ENCODE results near the gene TBC1D2B.
"Not testable (repeated sequence)": the region's sequence is repeated elsewhere in the genome, so short reads cannot be mapped to it uniquely, and the experiment has no call there.

The TBC1D2B gene

DNA sequence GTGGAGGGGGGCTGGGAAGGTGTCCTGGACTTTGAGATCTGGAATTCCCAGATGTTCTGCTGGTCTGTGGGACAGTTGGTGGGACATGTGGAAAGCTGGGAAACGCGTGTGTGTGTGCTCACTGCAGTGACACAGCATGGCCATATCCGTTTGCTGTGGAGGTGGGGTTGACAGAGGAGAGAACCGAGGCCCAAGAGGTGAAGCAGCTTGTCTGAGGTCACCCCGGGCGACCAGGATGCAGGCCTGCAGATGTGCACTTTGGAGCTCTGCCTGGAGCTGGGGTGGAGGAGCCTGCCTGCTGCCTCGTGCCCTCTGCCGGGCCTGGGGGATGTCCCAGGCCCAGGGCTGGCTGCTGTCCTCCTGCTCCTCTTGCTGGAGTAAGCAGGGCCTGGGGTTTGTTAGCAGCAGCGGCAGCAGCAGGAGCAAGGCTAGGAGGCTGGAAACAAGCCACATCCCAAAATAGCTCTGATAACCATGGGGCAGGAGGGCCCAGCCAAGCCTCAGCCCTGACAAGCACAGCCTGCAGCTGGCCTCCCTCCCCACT, 85.8 kb downstream of the TBC1D2B start:
- ATAC-seq; H3K4me3 Mint-ChIP-seq; H3K9me3 Mint-ChIP-seq; DNase-seq (ENCODE audit: low spot score in 2 of 2): not testable (repeated sequence)
- peaks cover 27% of the 10 kb centered on the region for H3K36me3 Mint-ChIP-seq
- peaks cover 29% of the 10 kb centered on the region for H3K4me1 Mint-ChIP-seq
- peak overlapping the region; percentile 82 for H3K27ac Mint-ChIP-seq

DNA sequence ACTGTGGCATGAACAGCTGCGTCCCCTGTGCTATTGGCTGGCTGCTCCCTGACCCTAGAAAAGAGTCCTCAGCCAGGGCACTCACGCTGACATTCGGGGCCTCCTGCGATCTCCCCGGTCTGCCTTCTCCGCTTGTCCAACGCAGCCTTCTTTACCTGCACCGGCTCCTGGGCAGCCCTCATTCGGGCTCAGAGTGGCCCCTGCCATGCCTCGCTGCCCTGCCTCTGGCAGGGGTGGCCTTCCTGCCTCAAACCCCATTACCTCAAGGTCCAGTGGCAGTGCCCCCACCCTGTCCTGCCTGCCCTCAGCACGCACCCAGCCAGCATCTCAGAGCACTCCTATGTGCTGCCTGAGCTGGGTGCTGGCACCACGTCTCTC, 86.5 kb downstream of the TBC1D2B start:
- H3K4me1 Mint-ChIP-seq, result peaks cover 29% of the 10 kb centered on the region
- H3K9me3 Mint-ChIP-seq, result no peaks in the 10 kb centered on the region
- H3K27ac Mint-ChIP-seq, result peak overlapping the region; percentile 82
- ATAC-seq (no peak), DNase-seq (ENCODE audit: low spot score in 2 of 2) (no peak)
- H3K4me3 Mint-ChIP-seq, result no peak overlapping the region
- peaks cover 20% of the 10 kb centered on the region for H3K36me3 Mint-ChIP-seq

DNA sequence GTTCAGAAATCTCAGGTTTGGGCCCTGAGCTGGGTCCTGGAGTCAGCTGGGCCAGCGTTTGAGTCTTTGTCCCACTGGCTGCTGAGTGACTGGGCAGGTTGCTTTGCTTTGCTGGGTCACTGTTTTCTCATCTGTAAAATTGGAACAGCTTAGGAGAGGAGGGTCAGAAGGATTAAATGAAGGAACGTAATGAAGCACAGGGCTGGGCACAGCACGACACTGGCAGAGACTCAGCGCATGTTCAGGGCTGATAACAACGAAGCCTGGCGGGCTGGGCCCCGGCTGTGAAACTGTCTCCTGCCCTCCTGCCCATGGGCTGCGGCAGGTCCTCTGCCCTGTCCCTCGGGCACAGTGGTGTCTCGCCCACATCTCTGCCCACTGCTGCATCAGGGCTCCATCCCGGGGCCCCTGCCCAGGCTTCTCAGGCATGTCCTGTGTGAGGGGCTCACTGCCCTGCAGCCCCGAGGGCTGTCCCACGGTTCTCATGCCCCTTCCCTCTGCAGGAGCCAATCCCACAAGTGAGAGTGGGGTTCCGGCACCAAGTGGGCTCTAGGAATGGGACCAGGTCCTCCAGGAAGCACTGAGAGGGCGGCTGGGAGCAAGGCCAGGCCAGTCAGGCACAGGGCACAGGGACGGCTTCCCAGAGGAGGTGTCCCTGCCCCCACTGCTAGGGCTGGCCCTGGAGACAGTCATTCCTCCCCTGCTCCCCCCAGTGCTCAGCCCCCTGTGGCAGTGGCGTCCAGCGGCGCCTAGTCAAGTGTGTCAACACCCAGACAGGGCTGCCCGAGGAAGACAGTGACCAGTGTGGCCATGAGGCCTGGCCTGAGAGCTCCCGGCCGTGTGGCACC, 88.0 kb downstream of the TBC1D2B start:
- DNase-seq (ENCODE audit: low spot score in 2 of 2), result no peak
- Mint-ChIP-seq H3K4me1 (peaks cover 29% of the 10 kb centered on the region), H3K9me3 (no peaks in the 10 kb centered on the region), H3K36me3 (peaks cover 12% of the 10 kb centered on the region), H3K4me3 (no peak overlapping the region), H3K27ac (no peak overlapping the region)
- no peak for ATAC-seq

DNA sequence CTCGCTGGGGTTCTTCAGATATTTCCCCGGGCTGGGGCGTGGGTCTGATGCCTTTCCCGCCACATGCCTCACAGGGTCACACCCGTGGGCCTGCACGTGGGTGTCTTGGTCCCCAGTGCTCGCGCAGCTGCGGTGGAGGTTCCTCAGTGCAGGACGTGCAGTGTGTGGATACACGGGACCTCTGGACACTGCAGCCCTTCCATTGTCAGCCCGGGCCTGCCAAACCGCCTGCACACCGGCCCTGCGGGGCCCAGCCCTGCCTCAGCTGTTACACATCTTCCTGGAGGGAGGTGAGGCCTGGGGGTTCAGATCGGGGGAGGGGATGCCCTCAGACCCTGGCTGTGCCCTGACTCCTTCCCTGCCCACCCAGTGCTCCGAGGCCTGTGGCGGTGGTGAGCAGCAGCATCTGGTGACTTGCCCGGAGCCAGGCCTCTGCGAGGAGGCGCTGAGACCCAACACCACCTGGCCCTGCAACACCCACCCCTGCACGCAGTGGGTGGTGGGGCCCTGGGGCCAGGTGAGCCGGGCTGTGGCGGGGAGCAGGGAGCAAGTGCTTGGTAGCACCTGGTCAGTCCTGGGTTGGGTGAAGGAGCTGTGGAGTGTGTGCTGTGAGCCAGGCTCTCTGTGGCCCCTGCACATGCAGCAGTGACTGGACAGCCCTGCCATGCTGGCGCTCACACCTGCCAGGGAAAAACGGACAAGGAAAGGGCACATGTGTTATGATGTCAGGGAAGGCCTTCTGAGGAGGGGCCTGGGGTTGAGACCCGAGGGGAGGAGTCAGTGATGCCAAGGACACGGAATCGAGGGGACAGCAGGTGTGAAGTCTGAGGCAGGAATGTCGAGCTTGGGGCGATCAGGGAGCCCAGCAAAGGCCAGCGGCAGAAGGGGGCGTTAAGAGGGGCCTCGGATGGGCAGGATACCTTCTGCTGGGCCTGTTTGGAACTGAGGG, 88.9 kb downstream of the TBC1D2B start:
- DNase-seq (ENCODE audit: low spot score in 2 of 2), result no peak
- Mint-ChIP-seq H3K36me3 (peaks cover 9% of the 10 kb centered on the region), H3K4me3 (no peak overlapping the region), H3K9me3 (no peaks in the 10 kb centered on the region), H3K27ac (no peak overlapping the region), H3K4me1 (peaks cover 28% of the 10 kb centered on the region)
- ATAC-seq, result peak; percentile 5

DNA sequence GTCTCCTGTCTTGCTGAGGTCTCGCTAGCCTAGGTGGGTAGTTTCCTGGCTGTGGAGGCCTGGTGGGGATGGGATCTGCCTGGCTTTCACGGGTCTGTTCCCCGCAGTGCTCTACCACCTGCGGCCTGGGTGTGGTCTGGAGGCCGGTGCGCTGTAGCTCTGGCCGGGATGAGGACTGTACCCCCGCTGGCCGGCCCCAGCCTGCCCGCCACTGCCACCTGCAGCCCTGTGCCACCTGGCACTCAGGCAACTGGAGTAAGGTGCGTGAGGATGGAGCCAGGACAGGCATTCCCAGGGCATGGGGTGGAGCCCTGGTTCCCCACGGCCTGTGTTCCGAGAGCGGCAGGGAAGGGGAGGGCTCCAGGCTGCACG, 89.8 kb downstream of the TBC1D2B start:
- H3K4me3 Mint-ChIP-seq; H3K36me3 Mint-ChIP-seq; DNase-seq (ENCODE audit: low spot score in 2 of 2); H3K27ac Mint-ChIP-seq; ATAC-seq; H3K9me3 Mint-ChIP-seq: not testable (repeated sequence)
- H3K4me1 Mint-ChIP-seq, result peaks cover 32% of the 10 kb centered on the region

DNA sequence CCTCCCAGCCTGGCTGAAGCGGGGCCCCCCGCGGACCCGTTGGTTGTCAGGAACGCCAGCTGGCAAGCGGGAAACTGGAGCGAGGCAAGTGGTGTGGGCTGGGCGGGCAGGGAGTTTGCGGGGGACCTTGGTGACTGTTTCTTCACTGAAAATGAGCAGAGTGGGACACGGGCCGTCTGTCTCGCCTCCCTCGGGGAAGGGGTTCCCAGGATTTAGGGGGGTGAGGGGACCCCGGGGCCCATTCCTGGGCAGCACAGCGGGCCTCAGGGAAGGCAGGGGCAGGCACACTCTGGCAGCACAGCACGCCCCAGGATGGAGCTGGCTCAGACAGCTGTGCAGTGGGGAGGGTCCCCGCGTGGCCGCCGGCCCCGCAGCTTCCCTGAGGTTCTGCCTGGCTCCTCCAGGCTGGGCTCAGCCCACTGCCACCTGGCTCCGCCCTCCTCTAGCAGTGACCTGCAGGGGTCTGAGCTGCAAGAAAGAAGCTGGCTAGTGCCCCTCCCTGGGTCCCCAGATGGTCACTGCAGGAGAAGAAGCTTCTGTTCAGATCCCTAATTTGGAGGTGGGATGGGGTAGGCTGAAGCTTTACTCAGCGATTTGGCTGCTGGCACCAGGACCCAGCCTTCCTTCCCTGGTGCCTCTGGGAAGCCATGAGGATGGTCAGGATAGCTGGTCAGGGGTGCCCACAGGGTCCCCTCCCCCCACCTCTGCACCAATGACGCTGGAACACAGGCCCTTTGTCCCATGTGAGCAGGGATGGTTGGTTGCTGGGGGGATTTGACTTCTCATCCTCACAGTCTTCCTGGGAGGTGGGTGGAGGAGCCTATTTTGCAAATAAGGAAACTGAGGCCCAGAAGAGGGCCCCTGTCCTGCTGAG, 90.4 kb downstream of the TBC1D2B start:
- Mint-ChIP-seq H3K4me1 (peaks cover 32% of the 10 kb centered on the region), H3K27ac (no peak overlapping the region), H3K4me3 (no peak overlapping the region), H3K9me3 (no peaks in the 10 kb centered on the region), H3K36me3 (no peaks in the 10 kb centered on the region)
- ATAC-seq, result no peak
- no peak for DNase-seq (ENCODE audit: low spot score in 2 of 2)

DNA sequence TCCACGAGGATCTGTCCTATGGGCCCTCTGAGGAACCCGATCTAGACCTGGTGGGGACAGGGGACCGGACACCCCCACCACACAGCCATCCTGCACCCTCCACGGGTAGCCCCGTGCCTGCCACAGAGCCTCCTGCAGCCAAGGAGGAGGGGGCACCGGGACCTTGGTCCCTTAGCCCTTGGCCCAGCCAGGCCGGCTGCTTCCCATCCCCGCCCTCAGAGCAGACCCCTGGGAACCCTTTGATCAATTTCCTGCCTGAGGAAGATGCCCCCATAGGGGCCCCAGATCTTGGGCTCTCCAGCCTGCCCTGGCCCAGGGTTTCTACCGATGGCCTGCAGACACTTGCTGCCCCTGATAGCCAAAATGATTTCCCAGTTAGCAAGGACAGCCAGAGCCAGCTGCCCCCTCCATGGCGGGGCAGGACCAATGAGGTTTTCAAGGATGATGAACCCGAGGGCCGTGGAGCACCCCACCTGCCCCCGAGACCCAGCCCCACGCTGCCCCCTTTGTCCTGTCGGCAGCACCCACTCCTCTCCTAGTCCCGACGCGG, 91.5 kb downstream of the TBC1D2B start:
- no peak for DNase-seq (ENCODE audit: low spot score in 2 of 2)
- Mint-ChIP-seq H3K27ac (peak overlapping the region; percentile 26), H3K4me3 (no peak overlapping the region)

DNA sequence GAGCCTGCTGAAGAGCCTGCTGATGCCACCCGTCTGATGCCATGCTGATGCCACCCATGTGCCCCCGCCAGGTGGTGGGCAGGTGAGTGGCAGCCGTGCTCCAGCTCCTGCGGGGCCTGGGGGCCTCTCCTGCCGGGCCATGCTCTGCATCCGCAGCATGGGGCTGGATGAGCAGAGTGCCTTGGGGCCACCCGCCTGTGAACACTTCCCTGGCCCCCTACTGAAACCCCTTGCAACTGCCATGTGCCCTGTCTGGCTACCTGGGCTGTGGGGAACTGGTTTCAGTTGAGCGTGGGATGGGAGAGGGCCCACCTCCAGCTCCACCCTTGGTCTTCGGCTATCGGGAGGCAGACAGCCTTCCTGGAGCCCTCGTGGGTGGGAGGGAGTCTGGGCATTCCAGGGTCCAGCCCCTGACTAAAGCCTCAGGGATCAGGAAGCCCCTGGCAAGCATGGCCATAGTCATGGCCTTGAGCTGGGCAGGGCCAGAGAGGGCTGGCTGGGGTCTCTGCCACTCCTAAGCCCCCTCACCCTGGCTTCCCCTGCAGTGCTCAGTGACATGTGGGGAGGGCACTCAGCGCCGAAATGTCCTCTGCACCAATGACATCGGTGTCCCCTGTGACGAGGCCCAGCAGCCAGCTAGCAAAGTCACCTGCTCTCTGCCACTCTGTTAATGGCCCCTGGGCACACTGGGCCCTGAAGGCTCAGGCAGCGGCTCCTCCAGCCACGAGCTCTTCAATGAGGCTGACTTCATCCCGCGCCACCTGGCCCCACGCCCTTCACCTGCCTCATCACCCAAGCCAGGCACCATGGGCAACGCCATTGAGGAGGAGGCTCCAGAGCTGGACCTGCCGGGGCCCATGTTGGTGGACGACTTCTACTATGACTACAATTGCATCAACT, 92.2 kb downstream of the TBC1D2B start:
- H3K36me3 Mint-ChIP-seq, result peaks cover 4% of the 10 kb centered on the region
- H3K9me3 Mint-ChIP-seq, result no peaks in the 10 kb centered on the region
- peak overlapping the region; percentile 26 for H3K27ac Mint-ChIP-seq
- ATAC-seq, result no peak
- H3K4me3 Mint-ChIP-seq, result no peak overlapping the region
- no peak for DNase-seq (ENCODE audit: low spot score in 2 of 2)
- H3K4me1 Mint-ChIP-seq, result peaks cover 17% of the 10 kb centered on the region

More for the DNA sequence above, 91.5 kb downstream of the TBC1D2B start:
- peaks cover 24% of the 10 kb centered on the region for H3K4me1 Mint-ChIP-seq
- no peaks in the 10 kb centered on the region for H3K9me3 Mint-ChIP-seq
- H3K36me3 Mint-ChIP-seq, result peaks cover 1% of the 10 kb centered on the region
- ATAC-seq, result no peak

DNA sequence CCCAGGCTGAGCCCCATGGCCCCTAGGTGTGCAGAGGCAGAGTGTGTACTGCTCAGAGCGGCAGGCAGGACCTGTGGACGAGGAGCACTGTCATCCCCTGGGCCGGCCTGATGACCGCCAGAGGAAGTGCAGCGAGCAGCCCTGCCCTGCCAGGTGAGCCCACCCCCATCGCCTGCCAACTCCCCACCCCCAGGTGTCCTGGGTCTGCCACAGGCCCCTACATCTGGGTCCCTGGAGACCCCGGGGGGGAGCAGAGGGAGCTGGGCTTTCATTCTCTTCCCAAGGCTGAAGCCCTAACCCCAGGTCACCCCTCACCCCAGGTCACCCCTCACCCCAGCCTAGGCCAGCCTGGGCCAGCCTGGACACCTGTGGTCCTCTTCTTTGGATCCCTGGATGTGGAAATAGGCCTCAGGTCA, 93.1 kb downstream of the TBC1D2B start:
- DNase-seq (ENCODE audit: low spot score in 2 of 2) (no peak), ATAC-seq (no peak)
- H3K36me3 Mint-ChIP-seq, result peaks cover 4% of the 10 kb centered on the region
- H3K4me1 Mint-ChIP-seq, result peaks cover 17% of the 10 kb centered on the region
- H3K9me3 Mint-ChIP-seq, result no peaks in the 10 kb centered on the region
- H3K4me3 Mint-ChIP-seq, result no peak overlapping the region
- peak overlapping the region; percentile 84 for H3K27ac Mint-ChIP-seq

DNA sequence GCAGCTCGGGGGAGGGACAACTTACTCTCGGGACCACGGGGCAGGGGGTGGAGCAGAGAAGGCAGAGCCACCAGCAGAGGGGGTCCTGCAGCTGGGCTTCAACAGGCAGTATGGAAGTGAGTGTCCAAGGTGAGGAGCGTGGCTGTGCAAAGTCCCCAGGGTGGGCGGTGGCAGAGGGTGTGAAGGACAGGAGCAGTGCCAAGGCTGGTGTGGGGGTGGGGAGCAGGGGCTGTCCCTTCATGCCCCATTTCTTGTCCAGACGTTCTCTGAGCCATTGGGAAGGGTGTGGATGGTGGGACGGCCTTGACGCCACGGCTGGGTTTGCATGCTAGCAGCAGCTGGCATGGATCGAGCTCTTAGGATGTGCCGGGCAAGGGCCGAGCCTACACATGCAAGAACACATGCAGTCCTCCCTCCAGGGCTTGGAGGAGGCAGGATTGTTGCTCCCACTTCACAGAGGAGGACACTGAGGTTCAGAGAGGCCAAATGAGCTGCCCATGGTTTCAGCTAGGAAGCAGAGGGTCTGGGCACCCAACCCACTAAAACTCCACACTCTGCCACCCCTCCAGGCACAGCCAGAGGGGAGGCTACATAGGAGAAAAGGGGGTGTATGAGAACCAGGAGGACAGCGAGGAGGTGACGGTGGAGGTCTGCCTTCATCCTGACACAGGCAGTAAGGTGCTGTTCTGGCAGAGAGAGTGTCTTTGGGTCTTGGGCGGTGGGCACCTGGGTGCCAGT, 93.6 kb downstream of the TBC1D2B start:
- Mint-ChIP-seq H3K27ac (peak overlapping the region; percentile 84), H3K4me3 (no peak overlapping the region), H3K4me1 (peaks cover 13% of the 10 kb centered on the region), H3K9me3 (no peaks in the 10 kb centered on the region), H3K36me3 (peaks cover 4% of the 10 kb centered on the region)
- ATAC-seq, result no peak
- no peak for DNase-seq (ENCODE audit: low spot score in 2 of 2)

DNA sequence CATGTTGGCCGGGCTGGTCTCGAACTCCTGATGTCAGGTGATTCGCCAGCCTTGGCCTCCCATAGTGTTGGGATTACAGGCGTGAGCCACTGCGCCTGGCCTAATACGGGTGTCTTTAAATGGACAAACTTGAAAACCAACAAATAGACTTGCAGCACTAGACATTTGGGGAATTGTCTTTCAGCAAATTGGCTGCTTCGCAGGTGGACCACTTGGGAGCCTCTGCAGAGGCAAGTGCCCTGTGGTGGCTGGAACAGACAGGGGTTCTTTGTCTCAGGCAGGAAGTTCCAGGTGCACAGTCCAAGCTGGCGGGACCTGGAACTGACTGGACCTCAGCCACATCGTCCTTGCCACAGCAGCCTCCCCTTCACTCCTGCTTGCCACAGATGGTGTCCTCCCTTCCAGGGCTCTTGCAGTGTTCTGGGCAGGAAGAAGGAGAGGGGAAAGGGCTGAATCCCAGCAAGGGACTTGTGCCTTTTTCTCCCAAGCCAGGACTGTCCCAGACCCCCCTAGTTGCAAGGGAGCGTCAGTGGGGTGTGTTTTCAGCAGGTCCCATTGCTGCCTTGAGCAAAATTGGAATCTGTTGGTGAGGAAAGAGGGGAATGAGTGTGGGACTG, 94.3 kb downstream of the TBC1D2B start:
- Mint-ChIP-seq H3K27ac (no peak overlapping the region), H3K4me3 (no peak overlapping the region)
- no peak for ATAC-seq

DNA sequence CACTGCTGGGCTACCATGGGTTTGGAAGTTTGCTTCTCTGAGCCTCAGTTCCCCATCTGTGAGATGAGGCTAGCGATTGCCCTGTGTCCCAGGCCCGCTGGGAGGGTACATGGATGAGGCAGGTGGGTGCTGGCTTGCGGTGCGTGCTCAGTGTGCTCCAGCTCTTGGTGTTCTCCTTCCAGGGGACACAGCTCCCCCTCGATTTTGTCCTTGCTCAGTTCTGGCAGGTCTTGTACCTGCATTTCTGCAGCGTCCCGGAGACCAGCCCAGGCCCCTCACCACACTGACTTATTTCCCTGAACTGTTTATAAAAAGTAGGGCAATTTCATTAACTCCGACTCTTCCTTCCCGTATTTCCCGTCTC, 95.4 kb downstream of the TBC1D2B start:
- H3K4me1 Mint-ChIP-seq, result peaks cover 11% of the 10 kb centered on the region
- H3K4me3 Mint-ChIP-seq, result no peak overlapping the region
- ATAC-seq (no peak), DNase-seq (ENCODE audit: low spot score in 2 of 2) (no peak)
- H3K9me3 Mint-ChIP-seq, result no peaks in the 10 kb centered on the region
- H3K36me3 Mint-ChIP-seq, result peaks cover 4% of the 10 kb centered on the region
- peak overlapping the region; percentile 37 for H3K27ac Mint-ChIP-seq

More for the DNA sequence above, 94.3 kb downstream of the TBC1D2B start:
- DNase-seq (ENCODE audit: low spot score in 2 of 2), result no peak
- Mint-ChIP-seq H3K9me3 (no peaks in the 10 kb centered on the region), H3K4me1 (peaks cover 11% of the 10 kb centered on the region), H3K36me3 (peaks cover 4% of the 10 kb centered on the region)

Measured in stimulated activated effector memory CD8-positive, alpha-beta T cell treated with anti-CD3 and anti-CD28 coated beads, Interleukin-12 subunit alpha, Interleukin-12 subunit beta, amount 100 ng/mL, for 72 hours (primary cell).